Medulla oblongata (tissue), 1 donor: ENCODE measurements around the gene NKG7.

Experiments used
- DNase-seq: peaks from one replicate; pipeline ENCODE4 v3.0.0-alpha.2; 2015; ENCODE audit errors: extremely low spot score

Gene NKG7

DNA sequence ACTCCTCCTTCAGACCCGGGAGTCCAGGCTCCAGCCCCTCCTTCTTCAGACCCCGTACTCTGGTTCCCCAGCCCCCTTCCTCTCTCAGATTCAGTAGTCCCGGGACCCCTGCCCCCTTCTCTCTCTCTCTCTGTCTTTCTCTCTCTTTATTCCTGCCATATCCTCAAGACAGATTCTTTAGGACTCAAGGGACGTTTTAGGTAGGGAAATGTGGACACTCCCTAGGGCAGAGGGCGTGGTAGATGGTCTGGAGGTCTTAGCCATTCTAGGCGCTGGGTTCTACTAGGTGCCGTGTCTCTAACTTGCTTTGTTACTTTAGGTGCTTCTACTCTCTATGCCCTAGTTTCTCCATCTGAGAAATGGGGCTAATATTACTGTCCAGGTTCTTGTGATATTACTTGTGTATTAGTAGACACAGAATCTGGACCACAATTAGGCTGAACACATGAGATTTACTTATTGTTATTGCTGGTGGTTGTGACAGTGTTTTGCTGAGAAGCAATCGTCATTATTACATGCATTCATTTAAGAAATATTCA is 18.7 kb upstream of the NKG7 start:
- no peak for DNase-seq

- no peak for DNase-seq
Measured at GRCh38 chr19:51389143-51389542, 16.7 kb upstream of the NKG7 start.

DNA sequence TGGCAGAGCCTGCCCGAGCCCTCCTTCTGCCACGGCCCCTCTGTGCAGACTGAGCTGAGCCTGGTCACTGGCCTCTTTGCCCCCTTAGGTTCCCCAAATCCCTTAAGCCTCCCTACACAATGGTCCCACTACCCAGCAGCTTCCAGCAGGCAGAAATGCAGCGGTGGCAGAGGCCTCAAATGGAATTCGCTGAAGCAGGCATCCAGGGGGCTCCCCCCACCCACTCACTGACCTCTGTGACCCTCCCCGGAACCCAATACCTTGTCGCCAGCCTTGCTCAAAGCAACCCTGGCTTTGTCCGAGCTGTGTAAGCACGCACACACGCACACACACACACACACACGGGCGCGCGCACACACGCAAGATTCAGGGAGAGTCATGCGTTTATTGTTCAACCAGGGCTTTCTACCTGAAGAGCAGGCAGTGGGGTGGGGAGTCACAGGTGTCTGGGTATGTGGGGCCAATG is 15.5 kb upstream of the NKG7 start, which contains the start of gene LIM2:
TSS of gene LIM2 (minus strand) at position 51 of the 466 bp plus-strand sequence. CDS start 531 bp downstream, outside the sequence.
- DNase-seq, result no peak

DNA sequence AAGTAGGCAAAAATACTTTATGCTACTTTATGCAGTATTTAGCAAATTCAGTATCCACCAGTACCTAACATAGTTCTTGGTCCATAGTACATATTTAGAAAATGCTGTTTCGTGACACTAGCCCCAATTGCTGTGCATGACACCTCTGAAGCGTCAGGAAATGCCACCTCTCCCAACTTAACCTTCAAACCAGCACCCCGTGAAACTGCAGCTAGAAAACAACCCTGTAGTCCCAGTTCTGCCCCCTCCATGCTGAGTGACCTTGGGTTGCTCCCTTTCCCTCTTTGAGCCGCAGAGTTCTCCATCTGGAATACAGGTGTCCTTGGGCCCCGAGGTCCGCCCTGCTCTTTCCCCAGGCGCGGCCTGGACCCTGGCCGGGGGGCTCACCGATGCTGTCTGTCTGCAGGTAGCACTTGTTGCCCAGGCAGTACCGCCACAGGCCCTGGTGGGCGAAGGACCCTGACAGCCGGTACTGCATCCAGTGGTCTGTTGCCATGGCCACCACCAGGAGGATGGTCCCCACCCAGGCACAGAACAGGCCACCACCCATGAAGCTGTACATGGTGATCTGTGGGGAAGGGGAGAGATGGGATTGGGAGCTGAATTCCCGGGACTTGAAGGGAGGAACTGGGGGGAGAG is 14.5 kb upstream of the NKG7 start:
- no peak for DNase-seq

DNA sequence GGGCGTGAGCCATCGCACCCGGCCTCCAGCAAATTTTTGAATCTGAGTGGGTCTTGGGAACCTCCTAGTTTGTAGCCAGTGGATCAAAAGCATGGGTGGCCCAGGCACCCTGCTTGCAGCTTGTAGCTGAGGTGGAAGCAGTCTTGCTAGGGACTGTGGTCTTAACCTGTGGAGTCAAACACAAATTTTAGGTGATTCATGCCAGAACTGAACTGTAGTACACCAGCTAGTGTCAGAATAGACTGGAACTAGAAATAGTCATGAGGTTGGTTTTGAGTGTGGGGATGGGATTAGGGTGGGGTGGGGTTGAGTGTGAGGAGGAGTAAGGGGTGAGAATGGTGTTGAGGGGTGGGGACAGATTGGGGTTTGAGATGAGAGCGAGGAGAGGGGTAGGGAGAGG is 9.6 kb upstream of the NKG7 start:
- no peak for DNase-seq

DNA sequence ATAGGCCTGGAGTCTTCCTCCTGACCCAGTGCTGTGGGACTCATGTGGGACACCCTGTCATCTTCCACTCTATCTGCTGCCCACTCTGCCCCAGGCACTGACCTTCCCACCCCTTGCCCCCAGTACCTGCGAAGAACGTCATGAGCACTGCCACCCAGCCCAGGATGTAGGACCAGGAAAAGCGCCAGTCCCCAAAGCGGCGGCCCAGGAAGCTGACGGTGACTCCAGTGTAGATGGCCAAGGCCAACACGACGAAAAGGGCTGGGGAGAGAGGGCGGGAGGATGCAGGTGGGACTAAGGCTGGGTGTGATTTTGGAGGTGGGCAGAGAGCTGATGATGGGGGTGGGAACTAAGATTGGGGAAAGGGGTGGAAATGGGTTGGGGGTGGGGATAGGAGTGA is 7.9 kb upstream of the NKG7 start:
- DNase-seq, result no peak

GRCh38 chr19:51377422-51377821 is 5.0 kb upstream of the NKG7 start:
- DNase-seq, result no peak

GRCh38 chr19:51375504-51376221 is 3.2 kb upstream of the NKG7 start:
- DNase-seq, result no peak

- DNase-seq, result no peak
Measured at GRCh38 chr19:51372021-51372648, 319 bp downstream of the NKG7 start.

DNA sequence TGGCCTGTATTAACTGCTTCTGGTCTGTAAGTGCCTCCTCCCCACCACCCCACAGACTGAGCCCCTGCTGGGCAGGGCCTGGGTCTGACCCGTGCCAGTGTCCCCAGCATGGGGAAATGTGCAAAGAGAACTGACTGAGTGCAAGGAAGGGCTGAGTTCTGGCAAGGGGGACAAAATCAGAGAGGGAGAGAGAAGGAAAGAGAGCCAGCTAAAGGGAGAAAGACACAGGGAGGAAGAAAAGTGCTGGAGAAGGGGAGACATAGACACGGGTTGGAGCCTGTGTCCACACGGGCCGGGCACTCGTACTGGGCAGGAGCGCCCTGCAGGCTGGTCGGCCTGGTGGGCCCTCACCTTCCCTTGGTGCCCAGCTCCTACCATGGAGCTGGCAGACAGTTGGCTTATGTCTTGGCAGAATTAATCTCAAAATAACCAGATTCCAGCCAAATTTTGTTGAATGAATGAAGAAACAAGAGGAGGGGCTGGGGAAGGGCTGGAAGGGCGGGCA is 1.2 kb downstream of the NKG7 start:
- no peak for DNase-seq

- DNase-seq, result no peak
Measured at GRCh38 chr19:51370230-51370629, 2.2 kb downstream of the NKG7 start.

- no peak for DNase-seq
Measured at GRCh38 chr19:51368366-51369282, 3.8 kb downstream of the NKG7 start, which contains the start of gene CLDND2. Gene CLDND2, minus strand, starts transcription at chr19:51369003. Its CDS starts 426 bp downstream, at chr19:51368577.

GRCh38 chr19:51367565-51368365 is 4.7 kb downstream of the NKG7 start:
- DNase-seq, result peak; percentile 99

- no peak for DNase-seq
Measured at GRCh38 chr19:51367255-51367564, 5.2 kb downstream of the NKG7 start.

DNA sequence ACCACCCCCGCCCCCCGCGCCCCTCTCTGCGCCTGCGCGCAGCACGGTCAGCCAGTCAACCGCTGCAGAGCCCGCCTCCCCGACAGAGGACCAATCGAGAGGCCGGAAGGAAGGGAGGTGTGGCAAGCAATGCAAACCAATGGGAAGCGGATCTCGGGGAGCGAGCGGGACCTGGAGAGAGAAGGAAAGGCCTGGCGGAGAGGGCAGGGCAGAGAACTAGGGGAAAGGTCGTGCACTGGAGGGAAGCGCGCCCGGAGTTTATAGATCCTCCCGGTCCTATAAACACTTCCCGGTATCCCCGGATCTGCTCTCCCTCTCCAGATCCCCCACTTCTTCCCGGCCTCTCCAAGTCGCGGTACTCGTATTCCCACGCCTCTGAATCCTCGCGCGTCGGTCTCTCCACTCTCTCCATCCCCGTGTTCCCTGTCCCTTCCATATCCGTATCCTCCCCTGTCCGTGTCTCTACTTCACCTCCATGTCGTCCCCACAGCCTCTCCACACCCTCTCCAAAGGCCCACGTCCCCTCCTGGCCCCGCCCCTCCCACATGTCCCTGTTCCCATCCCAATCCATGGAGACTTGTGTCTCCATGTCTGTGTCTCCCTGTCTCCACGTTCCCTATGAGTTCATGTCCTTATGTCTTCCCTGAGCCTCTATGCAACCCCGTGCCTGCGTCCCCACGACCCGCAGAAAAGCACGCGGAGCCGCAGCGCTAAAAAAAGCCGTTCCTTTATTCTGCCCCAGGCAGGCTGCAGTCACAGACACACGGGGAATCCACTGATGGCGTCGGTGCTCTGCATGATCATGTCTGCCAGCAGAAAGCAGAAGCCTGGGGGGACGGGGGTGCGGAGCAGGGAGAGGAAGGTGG is 5.8 kb downstream of the NKG7 start:
- peak; percentile 99 for DNase-seq

DNA sequence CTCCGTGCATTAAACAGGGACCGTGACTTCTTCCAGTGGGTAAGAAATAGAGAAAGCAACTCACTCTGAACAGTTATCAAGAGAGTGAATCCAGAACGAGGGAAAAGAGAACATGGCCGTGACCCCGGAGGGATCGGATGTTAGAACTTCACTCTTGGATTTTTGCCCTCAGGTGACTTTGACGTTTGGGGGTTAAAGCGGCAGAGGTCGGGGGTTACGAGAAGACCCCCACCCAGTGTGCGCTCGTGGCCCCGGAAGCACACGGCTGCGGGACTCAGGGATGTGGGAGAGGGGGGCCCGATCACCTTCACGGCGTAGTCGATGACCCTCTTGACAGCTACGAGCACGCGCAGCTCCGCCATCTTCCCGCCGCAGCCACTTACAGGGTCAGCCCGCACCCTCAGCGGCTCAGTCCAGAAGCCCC is 6.5 kb downstream of the NKG7 start, which contains the start of gene ETFB:
TSS of gene ETFB (minus strand) at position 424 of the 424 bp plus-strand sequence. CDS start at position 362, 62 bp downstream.
- peak; percentile 45 for DNase-seq

GRCh38 chr19:51365211-51365964 is 7.1 kb downstream of the NKG7 start:
- DNase-seq, result peak; percentile 49
